GM23338 (cell line): ENCODE data around the gene ACRBP. TPM values are rescaled to one million over a fixed set of nuclear protein-coding genes. Genes with fewer than 3 reads are reported as not detected.

Experiments
- ATAC-seq: fragments of 200-7000 bp; cut with Tn5 transposase; 3 replicates; pipeline ENCODE4 v1.9.1; 2020
- DNase-seq: peaks from one replicate; pipeline ENCODE4 v3.0.0-alpha.2; 2015; ENCODE audit warnings: low spot score
- H2AFZ ChIP-seq: fragments of 200-600 bp; sonication (generic); 2 replicates; pipeline ENCODE4 v1.8.0; 2016; ENCODE audit warnings: antibody characterized with exemption, mild to moderate bottlenecking, moderate library complexity
- H3F3A ChIP-seq: fragments of 200-600 bp; sonication (generic); replicated peaks from 2 replicates; pipeline ENCODE4 v1.8.0; 2017; ENCODE audit warnings: antibody characterized with exemption, mixed run types, low read depth
- H3K27ac ChIP-seq: fragments of 200-600 bp; sonication (generic); 2 replicates; pipeline ENCODE4 v1.6.1; 2016; ENCODE audit warnings: low read depth
- H3K27me3 ChIP-seq: fragments of 200-600 bp; sonication (generic); 2 replicates; pipeline ENCODE4 v1.8.0; 2016; ENCODE audit warnings: mild to moderate bottlenecking, mixed run types, moderate library complexity; ENCODE audit not compliant: insufficient read depth
- H3K36me3 ChIP-seq: fragments of 200-600 bp; sonication (generic); 2 replicates; pipeline ENCODE4 v1.8.0; 2016; ENCODE audit warnings: mild to moderate bottlenecking; ENCODE audit not compliant: insufficient read depth
- H3K4me1 ChIP-seq: fragments of 200-600 bp; sonication (generic); 2 replicates; pipeline ENCODE4 v1.8.0; 2016; ENCODE audit warnings: mild to moderate bottlenecking, moderate library complexity; ENCODE audit not compliant: insufficient read depth
- H3K4me2 ChIP-seq: fragments of 200-600 bp; sonication (generic); 2 replicates; pipeline ENCODE4 v1.7.1; 2017; ENCODE audit warnings: mixed run types
- H3K4me3 ChIP-seq: fragments of 200-600 bp; sonication (generic); 2 replicates; pipeline ENCODE4 v1.6.1; 2016; ENCODE audit warnings: mixed run types
- H3K79me2 ChIP-seq: fragments of 200-600 bp; sonication (generic); replicated peaks from 2 replicates; pipeline ENCODE4 v1.8.0; 2017; ENCODE audit warnings: mild to moderate bottlenecking; ENCODE audit not compliant: insufficient read depth
- H3K9me2 ChIP-seq: fragments of 200-600 bp; sonication (generic); 2 replicates; pipeline ENCODE4 v1.8.0; 2017; ENCODE audit not compliant: insufficient read depth
- H4K20me1 ChIP-seq: fragments of 200-600 bp; sonication (generic); replicated peaks from 2 replicates; pipeline ENCODE4 v1.8.0; 2017; ENCODE audit warnings: mild to moderate bottlenecking; ENCODE audit not compliant: insufficient read depth
- H3K27ac Mint-ChIP-seq: 2 replicates; pipeline ENCODE4 v1.8.0; 2020; ENCODE audit warnings: inconsistent platforms, mild to moderate bottlenecking, moderate library complexity, mixed read lengths
- H3K27me3 Mint-ChIP-seq: 3 replicates; pipeline ENCODE4 v1.8.0; 2022; ENCODE audit warnings: low read depth, mild to moderate bottlenecking, moderate library complexity, mixed read lengths, inconsistent platforms; ENCODE audit not compliant: insufficient read depth, poor library complexity
- H3K36me3 Mint-ChIP-seq: 3 replicates; pipeline ENCODE4 v1.8.0; 2021; ENCODE audit warnings: low read depth, mild to moderate bottlenecking, inconsistent platforms, moderate library complexity, mixed read lengths
- H3K4me1 Mint-ChIP-seq: 3 replicates; pipeline ENCODE4 v1.8.0; 2020; ENCODE audit warnings: mild to moderate bottlenecking, inconsistent platforms, mixed read lengths
- H3K4me3 Mint-ChIP-seq: 3 replicates; pipeline ENCODE4 v1.8.0; 2021; ENCODE audit warnings: moderate library complexity, mild to moderate bottlenecking, inconsistent platforms, mixed read lengths
- H3K9me3 Mint-ChIP-seq: 3 replicates; pipeline ENCODE4 v1.8.0; 2020; ENCODE audit warnings: moderate library complexity, mild to moderate bottlenecking, inconsistent platforms, mixed read lengths
- EZH2phosphoT487 ChIP-seq: fragments of 200-600 bp; sonication (generic); IDR thresholded peaks from one replicate; pipeline ENCODE4 v1.8.1; 2018; ENCODE audit warnings: antibody characterized with exemption; ENCODE audit not compliant: unreplicated experiment
- JUNB ChIP-seq: IDR thresholded peaks from one replicate; pipeline ENCODE4 v1.6.1; 2016; ENCODE audit warnings: antibody characterized with exemption; ENCODE audit not compliant: unreplicated experiment
- STAT1 ChIP-seq: IDR thresholded peaks from one replicate; pipeline ENCODE4 v1.6.1; 2016; ENCODE audit warnings: antibody characterized with exemption; ENCODE audit not compliant: unreplicated experiment
- polyA plus RNA-seq: library from polyadenylated mRNA; unstranded; fragments of >200 nt; fragmentation: Nextera tagmentation; extraction: Ambion mirVana; gene quantifications from 2 replicates; pipeline ENCODE4 v1.2.1, GENCODE V29; 2016
- total RNA-seq: library from RNA; depleted of rRNA; stranded (reverse); fragments of >200 nt; shearing (Covaris generic); gene quantifications from 2 replicates; pipeline ENCODE4 v1.2.3, GENCODE V29; 2014
- TF ChIP-seq, protein P1 (sequence below), 2 experiments: fragments of 200-600 bp in 1 of 2; sonication (generic) in 1 of 2; conservative IDR thresholded peaks; 2 replicates each; pipeline versions ENCODE4 v1.5.1 to v1.6.1; 2016 to 2017; ENCODE audit warnings: antibody characterized with exemption in 2 of 2, low read depth in 2 of 2, mild to moderate bottlenecking in 2 of 2, moderate library complexity in 1 of 2
- TF ChIP-seq, protein P2 (sequence below): fragments of 250-450 bp; sonication (Bioruptor Pico); IDR thresholded peaks from 2 replicates; pipeline ENCODE4 v1.5.0; 2020; ENCODE audit warnings: mild to moderate bottlenecking, moderate library complexity

ACRBP gene
- total and polyA plus RNA-seq, 2 experiments from 2014 or later = 0.70 to 2.2 TPM

DNA sequence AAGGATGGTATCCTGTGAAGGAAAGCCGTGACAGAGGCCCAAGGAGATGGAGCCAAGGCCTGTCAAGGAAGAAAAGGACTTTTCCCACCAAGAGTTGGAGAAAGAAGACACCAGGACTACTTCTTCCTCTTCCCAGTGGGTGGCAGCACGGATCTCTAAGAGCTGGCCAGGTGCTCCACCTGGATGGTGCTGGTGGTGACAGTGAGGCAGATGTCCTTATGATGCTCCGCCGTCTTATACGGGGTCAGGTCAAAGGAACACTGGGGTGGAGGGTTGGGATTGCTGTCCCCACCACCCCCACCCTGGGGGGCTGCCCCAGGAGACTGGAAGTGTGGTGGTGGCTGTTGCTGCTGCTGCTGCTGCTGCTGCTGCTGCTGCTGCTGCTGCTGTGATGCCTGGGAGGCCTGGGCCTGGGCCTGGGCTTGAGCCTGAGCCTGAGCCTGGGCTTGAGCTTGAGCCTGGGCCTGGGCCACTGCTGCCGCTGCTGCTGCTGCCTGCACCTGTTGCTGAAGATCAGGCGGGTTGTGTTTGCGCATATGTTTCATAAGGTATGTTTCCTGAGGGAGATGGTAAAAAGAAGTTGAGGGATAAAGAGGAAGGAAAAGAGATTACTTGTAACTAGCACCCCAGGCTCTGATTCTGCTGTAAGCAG, 20.5 kb upstream of the ACRBP start:
- Histone ChIP-seq H2AFZ (no peak overlapping the region), H3K4me3 (no peak overlapping the region), H3K4me1 (no peaks in the 10 kb centered on the region), H3K27me3 (no peaks in the 10 kb centered on the region), H4K20me1 (peaks cover 3% of the 10 kb centered on the region; the same call in 1 of the 2 replicates), H3K9me2 (peaks cover 4% of the 10 kb centered on the region), H3K27ac (no peak overlapping the region), H3F3A (peaks cover 4% of the 10 kb centered on the region; the same call in 1 of the 2 replicates), H3K4me2 (no peak overlapping the region), H3K36me3 (peaks cover 32% of the 10 kb centered on the region), H3K79me2 (no peaks in the 10 kb centered on the region)
- TF ChIP-seq, protein P1, sequence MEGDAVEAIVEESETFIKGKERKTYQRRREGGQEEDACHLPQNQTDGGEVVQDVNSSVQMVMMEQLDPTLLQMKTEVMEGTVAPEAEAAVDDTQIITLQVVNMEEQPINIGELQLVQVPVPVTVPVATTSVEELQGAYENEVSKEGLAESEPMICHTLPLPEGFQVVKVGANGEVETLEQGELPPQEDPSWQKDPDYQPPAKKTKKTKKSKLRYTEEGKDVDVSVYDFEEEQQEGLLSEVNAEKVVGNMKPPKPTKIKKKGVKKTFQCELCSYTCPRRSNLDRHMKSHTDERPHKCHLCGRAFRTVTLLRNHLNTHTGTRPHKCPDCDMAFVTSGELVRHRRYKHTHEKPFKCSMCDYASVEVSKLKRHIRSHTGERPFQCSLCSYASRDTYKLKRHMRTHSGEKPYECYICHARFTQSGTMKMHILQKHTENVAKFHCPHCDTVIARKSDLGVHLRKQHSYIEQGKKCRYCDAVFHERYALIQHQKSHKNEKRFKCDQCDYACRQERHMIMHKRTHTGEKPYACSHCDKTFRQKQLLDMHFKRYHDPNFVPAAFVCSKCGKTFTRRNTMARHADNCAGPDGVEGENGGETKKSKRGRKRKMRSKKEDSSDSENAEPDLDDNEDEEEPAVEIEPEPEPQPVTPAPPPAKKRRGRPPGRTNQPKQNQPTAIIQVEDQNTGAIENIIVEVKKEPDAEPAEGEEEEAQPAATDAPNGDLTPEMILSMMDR (conservative IDR thresholded peaks at IDR 0.05; ENCODE audit: low read depth in 2 of 2) = peak; percentile 20 to 53; a peak in 2 of 4 replicates
- no peak for TF ChIP-seq JUNB
- Mint-ChIP-seq H3K4me3 (no peak overlapping the region), H3K27ac (no peak overlapping the region), H3K4me1 (no peaks in the 10 kb centered on the region; the same call in 2 of the 3 replicates), H3K36me3 (peaks cover 54% of the 10 kb centered on the region), H3K9me3 (no peaks in the 10 kb centered on the region), H3K27me3 (peaks cover 11% of the 10 kb centered on the region)
- ATAC-seq (peak; percentile 6; the same call in 1 of the 3 replicates), DNase-seq (peak; percentile 46)

- Histone ChIP-seq H3K27ac (no peak overlapping the region), H3K79me2 (peaks cover 13% of the 10 kb centered on the region), H3K4me3 (no peak overlapping the region), H4K20me1 (peaks cover 3% of the 10 kb centered on the region; the same call in 1 of the 2 replicates), H3K4me1 (peaks cover 5% of the 10 kb centered on the region; the same call in 1 of the 2 replicates), H3K36me3 (peaks cover 22% of the 10 kb centered on the region), H3F3A (peaks cover 8% of the 10 kb centered on the region; the same call in 1 of the 2 replicates), H3K4me2 (no peak overlapping the region), H3K27me3 (no peaks in the 10 kb centered on the region), H2AFZ (no peak overlapping the region), H3K9me2 (peaks cover 4% of the 10 kb centered on the region)
- H3K27me3 Mint-ChIP-seq = peaks cover 9% of the 10 kb centered on the region
- H3K4me1 Mint-ChIP-seq = peaks cover 6% of the 10 kb centered on the region; the same call in 2 of the 3 replicates
- DNase-seq (no peak), ATAC-seq (no peak)
- TF ChIP-seq STAT1 (no peak), EZH2phosphoT487 (no peak)
- TF ChIP-seq, protein P1 (conservative IDR thresholded peaks at IDR 0.05; ENCODE audit: low read depth in 2 of 2) = no peak
- TF ChIP-seq, protein P2, sequence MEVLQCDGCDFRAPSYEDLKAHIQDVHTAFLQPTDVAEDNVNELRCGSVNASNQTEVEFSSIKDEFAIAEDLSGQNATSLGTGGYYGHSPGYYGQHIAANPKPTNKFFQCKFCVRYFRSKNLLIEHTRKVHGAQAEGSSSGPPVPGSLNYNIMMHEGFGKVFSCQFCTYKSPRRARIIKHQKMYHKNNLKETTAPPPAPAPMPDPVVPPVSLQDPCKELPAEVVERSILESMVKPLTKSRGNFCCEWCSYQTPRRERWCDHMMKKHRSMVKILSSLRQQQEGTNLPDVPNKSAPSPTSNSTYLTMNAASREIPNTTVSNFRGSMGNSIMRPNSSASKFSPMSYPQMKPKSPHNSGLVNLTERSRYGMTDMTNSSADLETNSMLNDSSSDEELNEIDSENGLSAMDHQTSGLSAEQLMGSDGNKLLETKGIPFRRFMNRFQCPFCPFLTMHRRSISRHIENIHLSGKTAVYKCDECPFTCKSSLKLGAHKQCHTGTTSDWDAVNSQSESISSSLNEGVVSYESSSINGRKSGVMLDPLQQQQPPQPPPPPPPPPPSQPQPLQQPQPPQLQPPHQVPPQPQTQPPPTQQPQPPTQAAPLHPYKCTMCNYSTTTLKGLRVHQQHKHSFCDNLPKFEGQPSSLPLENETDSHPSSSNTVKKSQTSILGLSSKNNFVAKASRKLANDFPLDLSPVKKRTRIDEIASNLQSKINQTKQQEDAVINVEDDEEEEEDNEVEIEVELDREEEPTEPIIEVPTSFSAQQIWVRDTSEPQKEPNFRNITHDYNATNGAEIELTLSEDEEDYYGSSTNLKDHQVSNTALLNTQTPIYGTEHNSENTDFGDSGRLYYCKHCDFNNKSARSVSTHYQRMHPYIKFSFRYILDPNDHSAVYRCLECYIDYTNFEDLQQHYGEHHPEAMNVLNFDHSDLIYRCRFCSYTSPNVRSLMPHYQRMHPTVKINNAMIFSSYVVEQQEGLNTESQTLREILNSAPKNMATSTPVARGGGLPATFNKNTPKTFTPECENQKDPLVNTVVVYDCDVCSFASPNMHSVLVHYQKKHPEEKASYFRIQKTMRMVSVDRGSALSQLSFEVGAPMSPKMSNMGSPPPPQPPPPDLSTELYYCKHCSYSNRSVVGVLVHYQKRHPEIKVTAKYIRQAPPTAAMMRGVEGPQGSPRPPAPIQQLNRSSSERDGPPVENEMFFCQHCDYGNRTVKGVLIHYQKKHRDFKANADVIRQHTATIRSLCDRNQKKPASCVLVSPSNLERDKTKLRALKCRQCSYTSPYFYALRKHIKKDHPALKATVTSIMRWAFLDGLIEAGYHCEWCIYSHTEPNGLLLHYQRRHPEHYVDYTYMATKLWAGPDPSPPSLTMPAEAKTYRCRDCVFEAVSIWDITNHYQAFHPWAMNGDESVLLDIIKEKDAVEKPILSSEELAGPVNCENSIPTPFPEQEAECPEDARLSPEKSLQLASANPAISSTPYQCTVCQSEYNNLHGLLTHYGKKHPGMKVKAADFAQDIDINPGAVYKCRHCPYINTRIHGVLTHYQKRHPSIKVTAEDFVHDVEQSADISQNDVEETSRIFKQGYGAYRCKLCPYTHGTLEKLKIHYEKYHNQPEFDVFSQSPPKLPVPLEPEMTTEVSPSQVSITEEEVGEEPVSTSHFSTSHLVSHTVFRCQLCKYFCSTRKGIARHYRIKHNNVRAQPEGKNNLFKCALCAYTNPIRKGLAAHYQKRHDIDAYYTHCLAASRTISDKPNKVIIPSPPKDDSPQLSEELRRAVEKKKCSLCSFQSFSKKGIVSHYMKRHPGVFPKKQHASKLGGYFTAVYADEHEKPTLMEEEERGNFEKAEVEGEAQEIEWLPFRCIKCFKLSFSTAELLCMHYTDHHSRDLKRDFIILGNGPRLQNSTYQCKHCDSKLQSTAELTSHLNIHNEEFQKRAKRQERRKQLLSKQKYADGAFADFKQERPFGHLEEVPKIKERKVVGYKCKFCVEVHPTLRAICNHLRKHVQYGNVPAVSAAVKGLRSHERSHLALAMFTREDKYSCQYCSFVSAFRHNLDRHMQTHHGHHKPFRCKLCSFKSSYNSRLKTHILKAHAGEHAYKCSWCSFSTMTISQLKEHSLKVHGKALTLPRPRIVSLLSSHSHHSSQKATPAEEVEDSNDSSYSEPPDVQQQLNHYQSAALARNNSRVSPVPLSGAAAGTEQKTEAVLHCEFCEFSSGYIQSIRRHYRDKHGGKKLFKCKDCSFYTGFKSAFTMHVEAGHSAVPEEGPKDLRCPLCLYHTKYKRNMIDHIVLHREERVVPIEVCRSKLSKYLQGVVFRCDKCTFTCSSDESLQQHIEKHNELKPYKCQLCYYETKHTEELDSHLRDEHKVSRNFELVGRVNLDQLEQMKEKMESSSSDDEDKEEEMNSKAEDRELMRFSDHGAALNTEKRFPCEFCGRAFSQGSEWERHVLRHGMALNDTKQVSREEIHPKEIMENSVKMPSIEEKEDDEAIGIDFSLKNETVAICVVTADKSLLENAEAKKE (CRISPR knock-in tag) = no peak
- peaks cover 40% of the 10 kb centered on the region for H3K36me3 Mint-ChIP-seq
- no peak overlapping the region for H3K27ac Mint-ChIP-seq
- no peak overlapping the region for H3K4me3 Mint-ChIP-seq
- no peaks in the 10 kb centered on the region for H3K9me3 Mint-ChIP-seq
Measured at GRCh38 chr12:6666211-6666610, 19.0 kb upstream of the ACRBP start.
